Natural killer cell (primary cell): ENCODE measurements around the gene PRKN. TPM values are rescaled to one million over a fixed set of nuclear protein-coding genes. Genes with fewer than 3 reads are reported as not detected.
A peak's percentile ranks its signal among the peaks of the same experiment; 100 is the strongest.

ENCODE experiments used
- ATAC-seq, 3 donors: fragments of 150-1000 bp in 2 of 3; fragments of 200-7000 bp in 1 of 3; cut with Tn5 transposase; 1 replicate in 1 of 3; 2 replicates in 2 of 3; pipeline ENCODE4 v1.10.0; 2021; ENCODE audit warnings: mild to moderate bottlenecking in 2 of 3, moderate library complexity in 2 of 3
- DNase-seq, 2 donors: peaks; one replicate each; pipeline versions ENCODE4 v3.0.0 to v3.0.0-alpha.2; 2013 to 2021; ENCODE audit warnings: mixed read lengths in 1 of 2
- H3K27ac ChIP-seq: one replicate; pipeline ENCODE4 v1.5.1; 2013; ENCODE audit warnings: mild to moderate bottlenecking, low read length
- H3K27me3 ChIP-seq: one replicate; pipeline ENCODE4 v1.6.1; 2013; ENCODE audit warnings: low read length; ENCODE audit not compliant: control insufficient read depth, insufficient read depth
- H3K36me3 ChIP-seq: one replicate; pipeline ENCODE4 v1.6.1; 2013; ENCODE audit warnings: low read length; ENCODE audit not compliant: control insufficient read depth, insufficient read depth
- H3K4me1 ChIP-seq: one replicate; pipeline ENCODE4 v1.6.1; 2013; ENCODE audit warnings: low read length; ENCODE audit not compliant: control insufficient read depth, insufficient read depth
- H3K4me3 ChIP-seq: one replicate; pipeline ENCODE4 v1.5.1; 2013; ENCODE audit warnings: low read length
- H3K9me3 ChIP-seq: one replicate; pipeline ENCODE4 v1.6.1; 2013; ENCODE audit warnings: low read length; ENCODE audit not compliant: control insufficient read depth, insufficient read depth
- H3K27ac Mint-ChIP-seq, 2 donors: one replicate each; pipeline ENCODE4 v1.8.0; 2022; ENCODE audit warnings: mild to moderate bottlenecking in 2 of 2, mixed read lengths in 2 of 2, moderate library complexity in 1 of 2
- H3K27me3 Mint-ChIP-seq, 2 donors: one replicate each; pipeline ENCODE4 v1.8.0; 2022; ENCODE audit warnings: low read depth in 2 of 2, mixed read lengths in 2 of 2
- H3K36me3 Mint-ChIP-seq: one replicate; pipeline ENCODE4 v1.8.0; 2022; ENCODE audit warnings: mixed read lengths
- H3K4me1 Mint-ChIP-seq, 2 donors: one replicate each; pipeline ENCODE4 v1.8.0; 2022; ENCODE audit warnings: mixed read lengths in 2 of 2
- H3K4me3 Mint-ChIP-seq: one replicate; pipeline ENCODE4 v1.8.0; 2022; ENCODE audit warnings: mild to moderate bottlenecking, moderate library complexity, mixed read lengths
- H3K9me3 Mint-ChIP-seq, 2 donors: one replicate each; pipeline ENCODE4 v1.8.0; 2022; ENCODE audit warnings: mixed read lengths in 2 of 2
- WGBS: methylation state at CpG from one replicate; pipeline ENCODE4 v1.1.7; 2013; ENCODE audit warnings: missing lambda C conversion rate; ENCODE audit not compliant: insufficient coverage; 5-methylcytosine and 5-hydroxymethylcytosine counted together
- intact Hi-C: fragments of 100-400 bp; cut with micrococcal nuclease; formaldehyde crosslinking; loops from one replicate; pipeline ENCODE4 v1.14.2; 2022
- total RNA-seq, 4 donors: library from RNA; stranded (reverse); fragments of 120-200 nt in 1 of 4; gene quantifications; one replicate each; pipeline versions ENCODE4 v1.2.3 to v1.2.4, GENCODE V29; 2013 to 2022
- TF ChIP-seq, protein P1 (sequence below): fragments of 200-600 bp; IDR thresholded peaks from one replicate; pipeline ENCODE4 v1.8.0; 2022; ENCODE audit warnings: antibody characterized with exemption

The PRKN gene
- total RNA-seq, 3 donors from 2014 or later (not counting 1 experiment from before 2014, with no cell fraction given) = 1.4 to 1.9 (median 1.9) TPM

DNA sequence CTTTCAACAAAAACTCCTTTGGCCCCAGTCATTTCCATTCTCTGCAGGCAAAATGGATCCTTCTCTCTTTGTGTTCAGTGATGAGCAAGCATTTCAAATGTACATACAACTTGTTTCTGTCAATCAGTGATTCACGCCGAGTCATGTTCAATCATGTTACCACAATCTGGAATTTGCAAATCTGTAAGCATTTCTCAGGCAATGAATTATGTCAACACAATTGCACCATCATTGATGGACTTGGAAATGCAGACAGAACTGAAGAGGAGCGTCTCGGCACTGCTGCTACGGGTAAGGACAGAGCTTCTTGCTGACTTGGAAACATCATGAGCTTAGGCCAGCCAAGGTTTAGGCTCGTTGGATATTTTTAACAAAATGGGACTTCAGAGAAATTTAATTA lies 1320.9 kb downstream of the PRKN start:
- no peak for ATAC-seq
- no peaks in the 10 kb centered on the region for H3K4me1 ChIP-seq
- H3K9me3 ChIP-seq = no peaks in the 10 kb centered on the region
- H3K36me3 Mint-ChIP-seq = no peaks in the 10 kb centered on the region
- TF ChIP-seq, protein P1, sequence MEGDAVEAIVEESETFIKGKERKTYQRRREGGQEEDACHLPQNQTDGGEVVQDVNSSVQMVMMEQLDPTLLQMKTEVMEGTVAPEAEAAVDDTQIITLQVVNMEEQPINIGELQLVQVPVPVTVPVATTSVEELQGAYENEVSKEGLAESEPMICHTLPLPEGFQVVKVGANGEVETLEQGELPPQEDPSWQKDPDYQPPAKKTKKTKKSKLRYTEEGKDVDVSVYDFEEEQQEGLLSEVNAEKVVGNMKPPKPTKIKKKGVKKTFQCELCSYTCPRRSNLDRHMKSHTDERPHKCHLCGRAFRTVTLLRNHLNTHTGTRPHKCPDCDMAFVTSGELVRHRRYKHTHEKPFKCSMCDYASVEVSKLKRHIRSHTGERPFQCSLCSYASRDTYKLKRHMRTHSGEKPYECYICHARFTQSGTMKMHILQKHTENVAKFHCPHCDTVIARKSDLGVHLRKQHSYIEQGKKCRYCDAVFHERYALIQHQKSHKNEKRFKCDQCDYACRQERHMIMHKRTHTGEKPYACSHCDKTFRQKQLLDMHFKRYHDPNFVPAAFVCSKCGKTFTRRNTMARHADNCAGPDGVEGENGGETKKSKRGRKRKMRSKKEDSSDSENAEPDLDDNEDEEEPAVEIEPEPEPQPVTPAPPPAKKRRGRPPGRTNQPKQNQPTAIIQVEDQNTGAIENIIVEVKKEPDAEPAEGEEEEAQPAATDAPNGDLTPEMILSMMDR = no peak
- no peaks in the 10 kb centered on the region for H3K9me3 Mint-ChIP-seq
- no peaks in the 10 kb centered on the region for H3K36me3 ChIP-seq
- H3K27ac Mint-ChIP-seq = no peak overlapping the region
- no peak overlapping the region for H3K27ac ChIP-seq
- DNase-seq = no peak
- no peaks in the 10 kb centered on the region for H3K4me1 Mint-ChIP-seq
- intact Hi-C loops = no loop called here
- peaks cover 11 to 22% of the 10 kb centered on the region in 2 donors for H3K27me3 Mint-ChIP-seq
- no peaks in the 10 kb centered on the region for H3K27me3 ChIP-seq
- no peak overlapping the region for H3K4me3 Mint-ChIP-seq
- H3K4me3 ChIP-seq = no peak overlapping the region
- WGBS = 93% methylated on average over 6 of the region's 6 CpGs

GRCh38 chr6:161405418-161405817 lies 1322.1 kb downstream of the PRKN start:
- intact Hi-C loops = no loop called here
- Mint-ChIP-seq H3K4me3 (no peak overlapping the region), H3K4me1 (no peaks in the 10 kb centered on the region), H3K27ac (no peak overlapping the region), H3K36me3 (no peaks in the 10 kb centered on the region), H3K27me3 (peaks cover 11 to 28% of the 10 kb centered on the region in 2 donors), H3K9me3 (no peaks in the 10 kb centered on the region)
- no peaks in the 10 kb centered on the region for H3K36me3 ChIP-seq
- ATAC-seq (no peak), DNase-seq (no peak)
- no peaks in the 10 kb centered on the region for H3K27me3 ChIP-seq
- H3K9me3 ChIP-seq = no peaks in the 10 kb centered on the region
- TF ChIP-seq, protein P1 = no peak
- H3K4me3 ChIP-seq = no peak overlapping the region
- WGBS = 91% methylated on average over 3 of the region's 4 CpGs
- H3K4me1 ChIP-seq = no peaks in the 10 kb centered on the region
- no peak overlapping the region for H3K27ac ChIP-seq

DNA sequence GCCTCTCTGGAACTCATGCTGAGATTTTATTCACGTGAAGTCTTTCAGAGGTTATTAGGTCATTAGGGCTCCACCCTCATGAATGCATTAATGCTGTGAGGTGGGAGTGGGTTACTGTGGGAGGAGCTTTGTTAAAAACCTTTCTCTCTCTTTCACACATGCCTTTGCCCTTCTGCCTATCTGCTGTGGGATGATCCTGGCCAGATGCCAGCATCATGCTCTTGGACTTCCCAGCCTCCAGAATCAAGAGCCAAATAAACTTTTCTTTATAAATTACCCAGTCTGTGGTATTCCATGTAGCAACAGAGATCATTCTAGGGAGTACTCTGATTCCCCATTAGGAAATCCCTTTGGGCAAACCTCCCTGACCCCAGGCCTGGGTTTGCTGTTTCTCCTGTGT lies 1323.8 kb downstream of the PRKN start:
- Mint-ChIP-seq H3K4me3 (no peak overlapping the region), H3K9me3 (no peaks in the 10 kb centered on the region), H3K27me3 (peaks cover 11 to 35% of the 10 kb centered on the region in 2 donors), H3K36me3 (no peaks in the 10 kb centered on the region), H3K27ac (peak overlapping the region in 1 of 2 donors; percentile 27), H3K4me1 (no peaks in the 10 kb centered on the region)
- H3K36me3 ChIP-seq = no peaks in the 10 kb centered on the region
- DNase-seq = no peak
- no peak overlapping the region for H3K27ac ChIP-seq
- no peaks in the 10 kb centered on the region for H3K4me1 ChIP-seq
- no peaks in the 10 kb centered on the region for H3K9me3 ChIP-seq
- H3K4me3 ChIP-seq = no peak overlapping the region
- intact Hi-C loops = no loop called here
- TF ChIP-seq, protein P1 = no peak
- 100% methylated on average over 1 of the region's 1 CpG for WGBS
- ATAC-seq = no peak
- H3K27me3 ChIP-seq = no peaks in the 10 kb centered on the region

DNA sequence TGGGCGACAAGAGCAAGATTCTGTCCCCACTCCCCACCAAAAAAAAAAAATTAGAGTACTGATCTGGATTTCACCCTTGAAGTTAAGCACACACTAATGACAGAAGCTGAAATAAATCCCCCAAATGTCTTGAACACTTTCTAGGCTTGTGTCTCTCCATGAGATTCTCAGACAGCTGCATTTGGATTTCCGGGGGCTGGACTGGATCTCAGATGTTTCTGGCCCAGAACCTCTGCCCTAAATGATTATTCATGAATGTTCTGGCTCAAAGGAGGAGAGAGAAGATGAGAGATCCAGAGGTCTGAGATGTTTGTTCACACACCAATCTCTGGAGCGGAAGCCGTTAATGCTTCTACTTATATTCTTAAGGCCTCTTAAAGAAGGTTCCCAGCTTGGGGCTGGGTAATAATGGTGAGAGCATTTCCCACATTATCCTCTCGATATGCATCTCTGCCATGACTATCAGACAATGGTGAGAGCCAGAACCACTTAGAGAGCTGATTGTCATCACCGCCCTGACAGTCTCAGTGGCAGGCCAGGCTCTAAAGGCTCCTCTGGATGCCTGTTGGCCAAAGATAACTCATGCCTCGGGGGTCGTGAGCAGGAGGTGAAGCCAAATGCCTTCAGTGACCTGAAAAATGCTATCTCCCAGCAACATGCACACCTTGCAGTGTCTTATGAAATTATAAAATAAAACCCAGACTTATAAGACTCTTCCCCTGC lies 1325.8 kb downstream of the PRKN start:
- H3K36me3 Mint-ChIP-seq = no peaks in the 10 kb centered on the region
- Histone ChIP-seq H3K4me3 (no peak overlapping the region), H3K27ac (no peak overlapping the region), H3K4me1 (no peaks in the 10 kb centered on the region), H3K27me3 (no peaks in the 10 kb centered on the region), H3K9me3 (no peaks in the 10 kb centered on the region), H3K36me3 (no peaks in the 10 kb centered on the region)
- no peak overlapping the region for H3K4me3 Mint-ChIP-seq
- H3K4me1 Mint-ChIP-seq = no peaks in the 10 kb centered on the region
- TF ChIP-seq, protein P1 = no peak
- H3K9me3 Mint-ChIP-seq = no peaks in the 10 kb centered on the region
- DNase-seq = no peak
- WGBS = 84% methylated on average over 7 of the region's 8 CpGs
- H3K27ac Mint-ChIP-seq = no peak overlapping the region
- intact Hi-C loops = no loop called here
- no peak for ATAC-seq
- H3K27me3 Mint-ChIP-seq = peaks cover 14 to 55% of the 10 kb centered on the region in 2 donors
